ENCODE data around the gene DNAJA3.

Gene DNAJA3

GRCh38 chr16:4468972-4469371, 43.3 kb downstream of the DNAJA3 start:
- no peak overlapping the region for H3K4me3 ChIP-seq (ENCODE audit: low read depth, low read length)
- no peak for DNase-seq (ENCODE audit: low read depth)
- no peak for TF ChIP-seq CTCF (IDR thresholded peaks at IDR 0.05; ENCODE audit: low read depth, low read length, missing control alignments)

- no peak for TF ChIP-seq CTCF (IDR thresholded peaks at IDR 0.05; ENCODE audit: low read depth, low read length, missing control alignments)
- no peak overlapping the region for H3K4me3 ChIP-seq (ENCODE audit: low read depth, low read length)
- no peak for DNase-seq (ENCODE audit: low read depth)
These were observed 46.2 kb downstream of the DNAJA3 start for GRCh38 chr16:4471869-4472268.

GRCh38 chr16:4472880-4473279, 47.2 kb downstream of the DNAJA3 start:
- DNase-seq (ENCODE audit: low read depth) = no peak
- no peak overlapping the region for H3K4me3 ChIP-seq (ENCODE audit: low read depth, low read length)
- TF ChIP-seq CTCF (IDR thresholded peaks at IDR 0.05; ENCODE audit: low read depth, low read length, missing control alignments) = no peak

GRCh38 chr16:4474192-4474961, 48.7 kb downstream of the DNAJA3 start, which contains the start of gene NMRAL1:
TSS of gene NMRAL1 (minus strand) at chr16:4474625. CDS start at chr16:4474132, 493 bp downstream.
- peak within 1 kb of the TSS; percentile 82 for H3K4me3 ChIP-seq (ENCODE audit: low read depth, low read length)
- peak; percentile 84 for DNase-seq (ENCODE audit: low read depth)
- TF ChIP-seq CTCF (IDR thresholded peaks at IDR 0.05; ENCODE audit: low read depth, low read length, missing control alignments) = no peak

GRCh38 chr16:4475880-4476788, 50.5 kb downstream of the DNAJA3 start, which contains the start of gene HMOX2:
TSS of gene HMOX2 (plus strand) at chr16:4476398. CDS start at chr16:4505525, 29,127 bp downstream.
- DNase-seq (ENCODE audit: low read depth) = peak; percentile 82
- peak within 1 kb of the TSS; percentile 91 for H3K4me3 ChIP-seq (ENCODE audit: low read depth, low read length)
- TF ChIP-seq CTCF (IDR thresholded peaks at IDR 0.05; ENCODE audit: low read depth, low read length, missing control alignments) = peak; percentile 44

GRCh38 chr16:4477966-4478365, 52.3 kb downstream of the DNAJA3 start:
- H3K4me3 ChIP-seq (ENCODE audit: low read depth, low read length) = no peak overlapping the region
- DNase-seq (ENCODE audit: low read depth) = no peak
- TF ChIP-seq CTCF (IDR thresholded peaks at IDR 0.05; ENCODE audit: low read depth, low read length, missing control alignments) = peak; percentile 32

All from GM12864 (cell line).